Stimulated activated CD8-positive, alpha-beta memory T cell treated with anti-CD3 and anti-CD28 coated beads, Interleukin-4, amount 100 ng/mL, for 24 hours (primary cell): ENCODE data around the gene MBNL2.
"Not testable (repeated sequence)": the region's sequence is repeated elsewhere in the genome, so short reads cannot be mapped to it uniquely, and the experiment has no call there.

Experiments used
- DNase-seq: peaks from one replicate; pipeline ENCODE4 v3.0.0-alpha.2; 2020; ENCODE audit warnings: low read depth

Gene MBNL2

DNA sequence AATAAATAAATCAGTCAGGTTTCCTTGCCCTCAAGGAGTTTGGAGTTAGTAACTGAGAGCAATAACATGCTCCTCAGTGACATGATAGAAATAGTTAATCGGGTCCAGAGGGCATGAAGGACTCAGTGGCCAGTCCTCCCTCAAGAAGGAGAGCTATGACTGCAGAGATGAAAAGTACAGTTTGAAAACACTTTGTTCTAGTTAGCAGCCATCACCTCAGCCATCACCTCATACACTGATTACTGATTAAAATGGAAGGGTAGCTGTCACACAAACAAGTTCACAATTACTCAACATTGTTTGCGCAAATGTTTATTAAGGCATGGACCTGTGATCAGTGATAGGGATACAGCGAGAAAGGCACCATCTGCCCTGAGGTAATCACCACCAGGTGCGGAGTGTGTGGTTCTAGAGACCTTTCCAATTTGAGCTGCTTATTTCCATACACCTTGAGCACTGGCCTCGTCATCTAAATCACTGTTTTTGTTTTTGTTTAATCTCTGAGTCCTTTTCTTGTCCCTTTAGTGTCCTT lies 126.5 kb downstream of the MBNL2 start:
- DNase-seq, result no peak

DNA sequence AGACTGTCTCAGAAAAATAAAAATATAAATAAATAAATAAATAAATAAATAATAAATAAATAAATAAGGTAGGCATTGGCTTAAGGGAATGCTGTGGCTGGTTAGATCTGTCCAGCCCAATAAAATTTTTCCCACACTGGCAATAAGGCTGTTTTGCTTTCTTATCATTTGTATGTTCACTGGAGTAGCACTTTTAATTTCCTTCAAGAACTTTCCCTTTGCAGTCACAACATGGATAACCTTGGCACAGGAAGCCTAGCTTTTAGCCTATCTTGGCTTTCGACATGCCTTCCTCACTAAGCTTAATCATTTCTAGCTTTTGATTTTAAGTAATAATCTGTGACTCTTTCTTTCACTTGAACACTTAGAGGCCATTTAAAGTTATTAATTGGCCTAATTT lies 129.9 kb downstream of the MBNL2 start:
- DNase-seq, result not testable (repeated sequence)

DNA sequence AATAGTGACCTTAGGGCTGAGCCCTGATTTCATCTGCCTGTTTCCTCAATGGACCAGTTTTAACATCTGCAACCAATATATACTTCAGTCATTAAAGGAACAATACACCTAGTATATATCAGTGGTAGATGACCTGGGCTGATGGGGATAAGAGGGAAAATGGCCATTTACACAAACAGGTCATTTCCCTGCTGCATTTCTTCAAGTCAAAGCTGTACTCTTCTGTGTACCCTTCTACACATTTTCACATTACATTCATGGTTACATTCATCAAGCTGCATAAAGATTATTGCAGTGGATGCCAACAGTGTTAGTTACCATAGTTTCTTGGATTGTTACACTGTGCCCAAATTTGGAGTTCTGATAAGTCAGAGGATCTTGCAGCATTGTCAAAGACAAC lies 130.7 kb downstream of the MBNL2 start:
- no peak for DNase-seq

DNA sequence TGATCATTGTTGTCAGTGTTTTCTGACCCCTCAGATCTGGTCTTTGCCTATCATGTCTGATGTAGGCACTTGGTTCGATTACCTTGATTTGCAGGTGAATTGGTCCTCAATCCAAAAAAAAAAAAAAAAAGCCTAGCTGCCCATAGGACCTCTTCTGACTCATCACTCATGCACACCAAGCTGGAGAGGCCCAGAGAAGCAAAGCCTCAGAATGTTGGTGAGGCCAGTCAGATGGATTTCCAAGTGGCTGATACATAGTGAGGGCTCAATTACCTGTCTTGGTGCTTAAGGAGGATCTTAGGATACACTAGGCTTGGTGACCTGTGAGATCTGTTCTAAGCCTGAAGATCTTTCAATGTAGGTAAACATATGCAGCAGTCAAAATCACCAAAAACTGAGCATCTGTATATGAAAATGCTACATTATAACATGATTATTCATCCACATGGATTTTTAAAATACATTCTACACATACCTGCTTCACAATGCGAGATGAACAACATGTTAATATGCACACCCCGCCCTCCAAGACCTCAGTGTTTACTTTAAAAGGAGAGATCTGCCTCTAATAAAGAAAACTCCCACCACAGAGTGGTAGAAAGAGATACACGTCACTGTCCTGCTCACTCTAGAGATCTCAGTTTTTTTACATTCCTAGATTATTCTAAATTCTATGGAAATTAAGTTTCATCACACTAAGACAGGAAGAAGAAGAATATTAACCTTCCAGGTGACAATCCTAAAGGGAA lies 132.0 kb downstream of the MBNL2 start:
- no peak for DNase-seq

DNA sequence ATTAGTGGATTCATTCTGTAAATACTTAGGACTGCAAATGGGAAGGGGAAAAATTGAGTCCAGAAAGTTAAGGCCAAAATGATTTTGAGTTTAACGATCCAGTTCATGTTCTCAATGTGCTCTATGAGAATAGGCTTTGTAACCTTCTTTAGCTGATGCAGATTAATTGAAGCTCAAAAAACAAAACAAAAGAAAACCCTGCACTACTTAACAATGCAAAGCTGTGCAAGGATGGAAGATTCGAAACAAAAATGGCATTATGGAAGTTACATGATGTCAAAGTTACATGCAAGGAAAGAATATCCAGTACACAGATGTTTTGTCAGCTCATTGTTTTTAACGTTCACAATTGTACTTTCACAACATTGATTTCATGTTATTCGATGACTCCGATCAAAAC lies 132.7 kb downstream of the MBNL2 start:
- DNase-seq, result no peak

DNA sequence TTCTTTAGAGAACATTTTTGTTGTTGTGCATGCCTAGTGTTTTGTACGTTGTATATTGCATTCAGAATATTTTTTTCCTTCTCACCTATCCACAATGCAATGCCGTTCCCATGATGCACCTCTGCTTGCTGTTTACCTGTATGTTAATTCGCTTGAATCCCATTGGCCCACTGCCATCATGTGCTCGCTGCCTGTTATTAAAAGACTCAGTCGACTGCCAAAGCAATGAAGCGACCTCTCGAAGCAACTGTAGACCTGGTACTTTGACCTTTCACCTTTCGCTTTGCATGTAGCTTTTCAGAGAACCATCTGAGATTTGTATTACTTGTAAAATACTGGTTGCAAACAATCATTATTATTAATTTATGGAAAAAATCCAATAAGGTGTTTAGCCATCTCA lies 134.5 kb downstream of the MBNL2 start:
- DNase-seq, result no peak

DNA sequence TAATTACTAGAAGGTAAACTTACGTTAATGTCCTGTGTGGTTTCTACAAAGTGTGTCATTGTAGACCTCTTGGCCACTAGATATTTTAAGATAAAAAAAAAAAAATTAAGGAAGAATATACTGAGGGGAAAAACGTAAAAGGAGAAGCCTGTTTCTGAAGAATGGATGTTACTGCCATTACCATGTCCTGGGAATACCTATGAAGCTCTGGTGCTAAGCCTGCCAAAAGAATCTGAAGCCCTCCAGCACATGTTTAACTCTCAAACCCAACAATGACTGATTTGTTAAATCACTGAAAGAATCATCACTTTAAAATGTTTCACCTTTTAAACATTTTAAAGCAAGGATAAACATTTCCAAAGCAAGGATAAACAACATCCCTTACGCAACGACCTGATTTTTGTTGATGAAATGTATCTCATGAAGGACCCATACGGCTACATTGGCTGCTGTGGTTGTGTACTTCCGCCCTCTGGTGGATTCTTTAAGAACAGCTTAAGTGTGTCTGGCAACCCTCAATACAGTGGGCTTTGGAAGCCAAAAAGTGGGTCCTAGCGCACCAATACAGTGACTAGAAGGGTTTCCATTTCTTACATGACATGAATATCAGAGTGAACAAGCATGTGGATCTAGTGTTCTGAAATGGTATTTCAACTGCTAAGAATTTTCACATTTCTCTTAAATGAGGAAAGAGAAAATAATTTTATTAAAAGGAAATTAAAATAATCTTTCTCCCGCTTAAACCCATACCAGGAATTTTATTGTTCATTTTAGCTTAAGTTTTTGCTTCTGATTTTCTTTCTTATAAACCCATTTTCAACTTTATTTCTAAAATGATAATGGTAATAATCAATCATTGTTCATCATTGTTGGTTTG lies 137.3 kb downstream of the MBNL2 start:
- peak; percentile 4 for DNase-seq

DNA sequence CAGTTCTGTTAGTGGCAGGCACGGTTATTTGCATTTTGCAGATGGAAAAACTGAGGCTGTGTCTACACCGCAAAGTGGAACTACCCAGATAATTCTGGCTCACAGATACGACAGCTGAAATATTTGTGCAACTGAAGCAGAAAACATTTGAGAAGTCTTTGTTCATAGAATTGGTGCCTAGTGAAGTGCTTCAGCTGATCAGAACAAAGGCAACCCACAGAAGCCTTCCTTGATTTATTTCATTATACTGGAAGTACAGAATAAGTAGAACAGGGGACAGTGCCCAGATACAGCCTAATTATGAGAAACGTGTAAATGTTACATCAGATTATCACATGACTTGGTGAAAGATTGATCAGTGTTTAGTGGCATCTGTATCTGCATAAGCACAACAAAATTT lies 138.5 kb downstream of the MBNL2 start:
- no peak for DNase-seq

DNA sequence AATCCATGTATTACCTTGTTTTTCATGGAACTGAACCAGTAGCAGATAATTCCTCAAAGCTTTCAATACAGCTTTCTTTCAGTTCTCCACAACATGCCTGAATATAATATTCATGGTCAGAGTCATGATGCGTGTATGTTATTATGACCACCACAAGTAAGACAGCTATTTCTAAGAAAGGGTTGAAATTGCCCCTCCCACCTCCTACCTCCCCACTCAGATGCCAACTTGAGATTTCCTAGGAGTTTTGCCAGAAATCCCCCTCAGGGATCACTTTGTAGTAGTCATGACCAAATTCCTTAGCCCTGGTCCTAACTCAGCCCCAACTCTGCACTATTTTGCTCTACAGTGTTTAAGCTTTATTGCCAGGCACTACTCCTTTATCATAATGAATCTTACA lies 141.9 kb downstream of the MBNL2 start:
- no peak for DNase-seq

DNA sequence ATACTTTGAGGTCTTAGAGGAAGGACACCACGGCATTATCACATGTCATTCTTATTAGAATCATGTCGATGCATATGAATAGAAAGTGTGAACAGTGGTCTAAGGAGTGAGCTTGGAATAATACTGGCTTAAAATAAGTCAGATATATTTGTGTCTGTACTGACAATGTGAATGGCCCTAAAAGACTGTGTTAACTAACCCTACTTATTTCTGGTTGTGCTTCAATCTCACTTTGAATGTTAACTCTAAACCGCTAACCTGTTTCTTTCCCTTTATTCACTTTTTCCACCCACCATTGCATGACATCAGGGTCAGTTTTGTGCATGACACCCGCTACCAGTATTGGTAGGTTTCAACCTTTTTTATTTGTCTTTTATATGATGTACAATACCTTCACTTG lies 142.7 kb downstream of the MBNL2 start:
- no peak for DNase-seq

DNA sequence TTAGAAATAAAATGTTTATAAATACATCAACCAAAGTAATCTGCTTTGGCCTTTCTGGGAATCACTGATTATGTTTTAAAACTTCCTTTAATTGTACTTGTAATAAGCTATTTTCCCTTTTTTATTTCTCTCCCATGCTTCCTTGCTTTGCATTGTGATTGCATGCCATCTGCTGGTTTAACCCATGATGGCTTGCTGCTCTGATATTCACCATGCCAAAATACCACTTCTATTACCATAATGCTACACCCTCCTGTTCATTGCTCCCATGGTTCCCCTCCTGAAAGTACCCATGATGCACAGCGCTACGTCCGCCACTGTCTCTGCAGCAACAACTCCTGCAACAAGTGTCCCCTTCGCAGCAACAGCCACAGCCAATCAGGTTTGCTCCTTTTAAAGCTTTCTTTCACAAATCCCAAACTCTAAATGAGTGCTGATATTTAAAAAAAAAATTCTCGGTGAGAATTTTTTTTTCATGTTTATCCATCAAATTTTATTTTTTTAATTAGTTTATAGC lies 144.1 kb downstream of the MBNL2 start:
- DNase-seq, result no peak

DNA sequence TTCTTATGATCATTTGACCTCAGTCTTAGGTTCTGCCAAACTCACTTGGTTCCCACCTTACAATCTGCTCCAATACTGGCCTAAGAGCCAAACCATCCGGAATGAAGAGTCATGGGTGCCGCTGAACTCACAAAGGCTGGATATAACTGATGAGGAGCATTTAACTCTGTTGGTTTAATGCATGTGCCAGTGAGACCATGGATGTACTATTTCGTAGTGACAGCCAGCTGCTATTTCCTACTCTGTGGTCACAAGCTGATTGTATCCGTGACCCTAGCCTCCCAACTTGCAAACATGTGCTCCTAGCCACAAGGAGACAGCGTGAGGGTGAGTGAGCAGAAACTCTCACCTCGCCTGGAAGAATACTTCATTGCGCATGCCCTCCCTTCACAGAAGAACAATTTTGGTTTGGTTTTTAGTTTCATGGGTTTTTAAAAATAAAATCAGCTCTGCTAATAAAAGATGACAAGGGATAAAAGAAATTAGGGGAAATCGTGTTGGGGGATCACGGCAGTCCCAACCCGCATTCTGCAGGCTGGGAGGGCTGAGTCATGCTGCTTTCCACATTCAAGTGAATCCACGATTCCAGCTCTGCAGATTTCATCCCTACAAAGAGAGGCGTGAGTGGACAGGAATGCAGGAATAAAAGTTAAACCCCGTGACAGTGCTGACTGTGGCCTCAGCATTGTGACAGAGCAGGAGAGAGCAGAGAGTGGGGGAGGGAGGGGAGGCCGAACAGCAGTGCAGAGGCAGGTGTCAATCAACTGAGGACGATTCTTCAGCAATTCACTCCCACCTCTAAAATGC lies 145.1 kb downstream of the MBNL2 start:
- DNase-seq, result no peak

DNA sequence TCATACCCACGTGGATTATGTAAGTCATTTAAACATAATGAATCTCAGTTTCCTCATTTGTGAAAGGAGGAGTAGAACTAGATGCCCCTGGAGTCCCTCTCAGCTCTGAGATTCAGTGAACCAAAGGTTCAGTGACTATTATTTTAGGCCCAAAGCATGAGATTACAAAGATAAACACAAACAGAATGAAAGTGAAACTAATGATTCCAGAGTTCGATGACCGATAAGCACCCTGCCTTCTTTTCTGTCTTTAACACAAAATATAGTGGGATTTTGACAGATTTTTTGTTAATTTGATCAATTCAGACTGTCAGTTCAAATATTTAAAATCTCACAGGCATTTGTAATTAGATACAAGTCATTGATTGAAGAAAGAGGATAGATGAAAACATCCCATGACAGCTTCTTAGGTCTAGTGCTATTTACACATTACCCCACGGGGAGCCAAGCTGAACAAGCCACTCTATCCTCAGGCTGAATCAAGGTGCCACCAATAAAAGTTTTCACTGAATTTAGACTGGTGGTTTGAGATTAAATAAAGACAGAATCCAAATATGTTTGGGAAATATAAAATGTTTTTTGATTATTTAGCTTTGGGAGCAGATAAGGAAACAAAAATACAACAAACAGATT lies 147.2 kb downstream of the MBNL2 start:
- no peak for DNase-seq

DNA sequence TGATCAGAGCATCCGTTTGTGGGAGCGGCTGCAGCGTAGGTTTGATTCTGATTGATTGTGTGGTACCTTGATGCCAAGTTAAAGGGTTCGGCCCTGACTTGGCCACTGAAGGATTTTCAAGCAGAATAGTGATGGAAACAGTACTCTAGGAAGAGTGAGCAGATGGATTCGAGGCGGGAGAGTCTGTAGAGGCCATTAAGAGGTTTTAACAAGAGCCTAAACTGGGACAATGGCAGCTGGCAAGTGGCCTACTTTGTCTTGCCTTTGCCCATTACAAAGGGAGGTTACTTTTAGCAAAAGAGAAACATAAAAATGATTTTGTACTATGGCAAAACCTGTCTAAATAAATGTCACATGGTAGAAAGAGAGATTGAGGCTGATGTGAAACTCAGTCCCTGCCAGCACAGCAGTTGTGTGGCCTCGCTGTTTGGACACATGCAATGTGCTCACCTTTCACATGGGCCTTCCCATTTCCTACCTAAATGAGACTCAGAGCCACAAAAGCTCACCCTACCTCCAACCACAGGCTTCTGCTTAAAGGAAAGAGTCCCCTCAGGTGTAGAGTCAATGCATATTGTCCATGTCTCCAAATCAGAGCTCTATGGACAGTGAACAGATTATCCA lies 149.5 kb downstream of the MBNL2 start:
- no peak for DNase-seq

DNA sequence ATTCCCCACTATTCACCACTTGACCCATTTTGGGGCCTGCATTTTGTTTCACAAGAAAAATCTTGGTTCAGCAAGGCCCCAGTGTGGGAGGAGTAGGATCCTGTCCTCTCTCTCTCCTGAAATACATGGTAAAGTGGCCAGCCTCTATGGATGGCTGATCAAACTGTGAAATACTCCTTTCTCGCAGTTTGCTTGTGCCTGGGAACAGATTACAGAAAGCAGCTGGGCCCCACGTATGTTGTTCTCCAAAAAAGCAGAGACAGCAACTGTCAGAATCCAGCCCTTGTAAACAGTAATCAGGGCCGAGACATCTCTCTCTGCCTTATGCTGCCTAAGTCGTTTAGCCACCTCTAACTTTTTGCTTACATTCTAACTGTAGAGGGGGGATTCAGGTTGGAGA lies 150.8 kb downstream of the MBNL2 start:
- DNase-seq, result no peak

DNA sequence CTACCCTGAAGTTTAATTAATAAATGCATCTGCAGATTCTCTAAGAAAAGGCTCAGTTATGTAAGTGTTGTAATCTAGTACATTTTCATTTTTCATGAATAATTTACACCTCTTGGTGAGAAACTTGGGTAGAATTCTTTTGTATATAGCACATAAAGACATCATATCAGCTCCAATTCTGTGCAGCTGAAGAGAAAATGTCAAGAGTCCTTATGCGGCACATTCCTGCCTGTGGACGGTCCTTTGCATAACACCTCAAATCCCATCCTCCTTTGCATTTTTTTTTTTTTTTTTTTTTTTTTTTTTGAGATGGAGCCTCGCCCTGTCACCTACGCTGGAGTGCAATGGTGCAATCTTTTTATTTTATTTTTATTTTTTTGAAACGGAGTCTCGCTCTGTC lies 151.7 kb downstream of the MBNL2 start:
- no peak for DNase-seq

DNA sequence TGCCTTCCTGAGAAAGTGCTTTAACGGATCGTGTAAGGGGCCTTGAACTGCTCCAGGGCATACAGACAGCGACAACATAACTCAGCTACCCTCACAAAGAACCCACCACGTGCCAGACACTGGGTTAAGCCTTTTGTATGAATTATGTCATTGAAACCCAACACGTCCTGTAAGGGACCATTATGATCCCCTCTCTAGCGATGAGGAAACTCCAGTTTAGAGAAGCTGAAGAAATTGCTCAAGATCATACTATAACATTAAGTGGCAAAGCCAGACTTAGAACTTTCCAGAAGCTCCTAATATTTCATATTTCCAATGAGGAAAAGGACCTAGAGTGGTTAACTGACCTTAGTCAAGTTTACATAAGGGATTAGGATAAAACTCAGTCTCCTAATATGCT lies 154.8 kb downstream of the MBNL2 start:
- no peak for DNase-seq

DNA sequence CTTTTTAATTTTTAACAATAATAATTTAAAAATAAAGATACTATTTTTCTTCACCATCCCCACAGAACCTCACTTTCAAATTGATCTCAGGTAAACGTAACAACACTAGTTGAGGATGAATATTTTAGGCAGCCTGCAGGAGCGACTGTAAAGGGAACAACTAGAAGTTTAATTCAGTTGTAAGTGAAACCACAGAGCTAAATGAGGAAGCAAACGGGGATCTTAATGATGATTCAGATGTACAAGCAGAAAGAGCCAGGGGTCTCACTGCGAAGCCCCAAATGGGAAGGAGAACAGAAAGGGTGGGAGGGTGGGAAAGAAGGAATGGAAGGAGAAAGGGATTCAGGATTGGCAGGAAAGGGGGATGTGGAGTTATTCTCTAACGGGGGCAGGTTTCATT lies 157.3 kb downstream of the MBNL2 start:
- no peak for DNase-seq

DNA sequence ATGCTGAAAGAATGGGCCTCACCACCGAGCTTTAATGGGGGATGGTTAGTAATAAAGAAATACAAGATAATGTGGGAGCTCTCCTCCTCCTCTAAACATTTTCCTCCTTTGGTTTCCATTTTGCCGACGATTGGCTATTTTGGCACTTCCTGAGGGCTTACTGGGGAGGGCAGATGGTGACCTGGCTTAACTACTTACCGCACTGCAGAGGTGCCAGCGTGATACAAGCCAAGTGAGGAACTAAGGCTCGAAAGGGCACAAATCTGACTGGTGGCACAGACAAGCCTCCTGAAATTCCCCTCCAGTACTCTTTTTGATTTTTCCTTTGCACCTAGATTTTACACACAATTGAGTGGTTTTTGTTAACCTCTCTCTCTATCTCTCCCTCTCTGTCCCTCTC lies 158.6 kb downstream of the MBNL2 start:
- no peak for DNase-seq

DNA sequence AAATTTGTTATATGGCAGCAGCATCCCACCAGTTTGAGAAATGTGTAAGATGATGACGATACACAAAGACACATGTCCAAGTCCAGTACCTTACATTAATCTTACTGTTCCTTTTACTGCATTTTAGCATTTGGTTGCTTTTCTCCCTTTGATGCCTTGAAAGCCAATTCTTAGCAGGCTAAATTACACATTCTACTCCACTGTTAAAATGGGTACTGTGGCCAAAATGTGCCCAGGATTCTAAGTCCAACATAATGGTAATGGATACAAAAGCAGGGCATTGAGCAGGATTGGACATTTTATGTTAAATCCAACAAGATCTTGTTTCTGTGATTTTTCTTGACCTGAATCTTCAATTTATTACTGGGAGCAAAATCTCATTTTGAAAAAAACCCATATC lies 159.1 kb downstream of the MBNL2 start:
- DNase-seq, result no peak

DNA sequence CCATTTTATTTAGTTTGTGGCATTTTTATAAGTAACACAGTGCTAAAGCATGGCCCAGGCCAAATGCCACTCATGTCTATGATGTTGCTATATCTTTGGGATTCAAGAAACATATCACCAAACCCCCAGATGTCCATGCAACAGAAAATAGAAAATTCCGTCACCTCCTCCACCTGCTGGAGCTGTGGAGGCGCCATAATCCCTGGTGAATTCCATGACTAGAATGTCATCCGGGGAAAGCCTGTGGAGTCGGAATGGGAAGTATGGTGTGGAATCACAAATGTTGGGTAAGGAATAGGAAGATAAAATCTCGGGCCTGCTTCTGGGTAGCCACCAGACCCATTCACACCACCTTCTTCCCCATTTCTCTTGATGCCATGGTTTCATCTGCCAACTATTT lies 160.1 kb downstream of the MBNL2 start:
- no peak for DNase-seq
